ES-I3 (cell line): ENCODE measurements around the gene WNT3A.
"Not testable (repeated sequence)": the region's sequence is repeated elsewhere in the genome, so short reads cannot be mapped to it uniquely, and the experiment has no call there.

Source experiments
- H3K36me3 ChIP-seq: 2 replicates; pipeline ENCODE4 v1.6.1; 2013; ENCODE audit warnings: mild to moderate bottlenecking, low read length, control low read depth, moderate library complexity; ENCODE audit not compliant: insufficient read depth
- H3K4me1 ChIP-seq: 2 replicates; pipeline ENCODE4 v1.6.1; 2013; ENCODE audit warnings: mild to moderate bottlenecking, control low read depth, low read length; ENCODE audit not compliant: insufficient read depth
- H3K9ac ChIP-seq: 2 replicates; pipeline ENCODE4 v1.6.1; 2013; ENCODE audit warnings: low read depth, mild to moderate bottlenecking, low read length, moderate library complexity
- H3K9me3 ChIP-seq: 2 replicates; pipeline ENCODE4 v1.6.1; 2013; ENCODE audit warnings: mild to moderate bottlenecking, low read length, moderate library complexity; ENCODE audit not compliant: control insufficient read depth, insufficient read depth

Gene WNT3A

GRCh38 chr1:228013131-228013934, 6.5 kb downstream of the WNT3A start:
- H3K36me3 ChIP-seq = no peaks in the 10 kb centered on the region
- no peaks in the 10 kb centered on the region; the same call in 1 of the 2 replicates for H3K4me1 ChIP-seq
- H3K9ac ChIP-seq = no peak overlapping the region
- no peaks in the 10 kb centered on the region for H3K9me3 ChIP-seq

DNA sequence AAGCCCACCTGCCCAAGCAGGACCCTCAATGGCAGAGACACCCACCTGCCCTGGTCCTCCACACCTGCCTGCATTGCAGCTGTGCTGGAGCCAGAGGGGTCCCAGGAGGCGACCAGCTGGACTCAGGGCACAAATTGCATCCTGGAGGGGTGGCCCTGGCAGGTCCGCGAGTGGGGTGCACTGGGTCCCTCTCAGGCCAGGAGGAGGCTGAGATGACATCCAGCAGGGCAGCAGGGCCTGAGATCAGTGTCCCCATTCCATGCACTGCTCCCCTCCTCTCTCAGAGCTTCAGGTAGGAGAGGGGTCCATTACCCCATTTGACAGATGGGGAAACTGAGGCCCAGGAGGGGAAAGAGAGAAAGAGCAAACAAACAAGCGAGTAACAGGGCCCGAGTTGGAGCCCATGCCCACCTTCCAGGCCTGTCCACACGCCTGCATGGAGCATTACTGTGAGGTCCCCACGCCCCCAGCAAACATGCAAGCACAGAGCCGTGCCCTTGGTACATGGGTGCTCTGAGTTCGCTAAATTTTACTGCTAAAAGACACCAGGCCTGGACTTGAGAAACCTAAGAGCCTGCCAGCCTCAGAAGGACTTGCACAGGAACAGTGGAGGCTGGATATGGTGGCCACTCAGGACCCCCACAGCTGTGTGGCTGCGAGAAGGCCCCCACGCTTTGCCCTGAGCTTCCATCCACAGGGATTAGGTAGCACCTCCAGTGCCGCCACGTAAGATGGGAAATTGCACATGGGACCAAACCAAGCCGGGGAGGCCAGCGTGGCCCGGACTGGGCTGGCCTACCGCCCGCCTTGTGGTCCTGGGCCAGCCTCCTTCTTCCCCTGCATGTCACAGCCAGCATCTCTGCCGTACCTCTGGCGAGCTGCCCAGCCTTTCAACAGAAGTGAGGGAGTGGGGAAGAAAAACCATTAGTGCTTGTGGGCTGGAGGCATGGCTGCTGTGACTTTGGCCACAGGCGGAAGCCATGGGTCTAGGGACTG, 7.4 kb downstream of the WNT3A start:
- Histone ChIP-seq H3K9ac (no peak overlapping the region), H3K36me3 (no peaks in the 10 kb centered on the region), H3K4me1 (no peaks in the 10 kb centered on the region; the same call in 1 of the 2 replicates), H3K9me3 (no peaks in the 10 kb centered on the region)

- no peaks in the 10 kb centered on the region for H3K4me1 ChIP-seq
- H3K9ac ChIP-seq = no peak overlapping the region
- H3K36me3 ChIP-seq = no peaks in the 10 kb centered on the region
- no peaks in the 10 kb centered on the region for H3K9me3 ChIP-seq
Measured at GRCh38 chr1:228015276-228016180, 8.7 kb downstream of the WNT3A start.

- no peaks in the 10 kb centered on the region for H3K4me1 ChIP-seq
- H3K9me3 ChIP-seq = no peaks in the 10 kb centered on the region
- H3K36me3 ChIP-seq = no peaks in the 10 kb centered on the region
- H3K9ac ChIP-seq = no peak overlapping the region
Measured at GRCh38 chr1:228016181-228016510, 9.3 kb downstream of the WNT3A start.

DNA sequence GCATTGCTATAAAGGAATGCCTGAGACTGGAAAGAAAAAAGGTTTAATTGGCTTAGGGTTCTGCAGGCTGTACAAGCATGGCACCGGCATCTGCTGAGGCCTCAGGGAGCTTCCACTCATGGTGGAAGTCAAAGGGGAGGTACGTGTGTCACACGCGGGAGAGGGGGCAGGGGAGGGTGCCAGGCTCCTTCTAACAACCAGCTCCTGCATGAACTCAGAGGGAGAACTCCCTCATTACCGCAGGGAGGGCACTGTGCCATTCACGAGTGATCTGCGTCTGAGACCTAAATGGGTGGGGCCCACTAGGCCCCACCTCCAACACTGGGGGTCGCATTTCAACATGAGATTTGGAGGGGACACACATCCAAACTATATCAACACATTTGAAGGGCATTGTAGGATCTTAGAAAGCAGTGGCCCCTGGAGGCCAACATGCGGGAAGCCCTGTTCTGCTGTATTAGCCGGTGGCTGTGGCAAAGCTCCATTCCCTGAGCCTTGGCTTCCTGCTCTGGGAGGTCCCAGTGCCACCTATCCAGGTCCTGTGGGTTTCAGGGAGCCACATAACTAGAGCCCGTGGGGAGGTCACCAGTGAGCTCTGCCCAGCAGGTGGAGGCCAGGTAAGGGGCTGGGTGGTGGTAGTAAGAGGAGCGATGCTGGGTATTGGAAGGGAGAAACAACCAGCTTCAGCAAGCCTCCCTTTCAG, 10.0 kb downstream of the WNT3A start:
- Histone ChIP-seq H3K4me1 (no peaks in the 10 kb centered on the region), H3K36me3 (no peaks in the 10 kb centered on the region), H3K9ac (no peak overlapping the region), H3K9me3 (no peaks in the 10 kb centered on the region)

- Histone ChIP-seq H3K9me3 (no peaks in the 10 kb centered on the region), H3K9ac (no peak overlapping the region), H3K36me3 (no peaks in the 10 kb centered on the region)
Measured at GRCh38 chr1:228017356-228018124, 10.7 kb downstream of the WNT3A start.

DNA sequence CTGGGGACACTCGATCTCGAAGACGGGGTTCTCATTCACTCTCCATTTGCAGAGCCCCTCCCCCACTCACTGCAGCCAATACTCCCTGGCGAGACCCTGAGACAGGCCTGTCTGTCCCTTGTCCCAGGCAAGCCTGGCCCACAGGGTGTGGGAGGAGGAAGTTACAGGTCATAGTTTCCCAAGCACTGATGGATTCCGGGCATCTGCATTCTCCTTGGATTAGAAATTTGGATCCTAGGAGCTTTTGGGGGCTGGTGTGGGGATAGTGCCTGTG, 11.3 kb downstream of the WNT3A start:
- no peak overlapping the region for H3K9ac ChIP-seq
- no peaks in the 10 kb centered on the region for H3K36me3 ChIP-seq
- H3K9me3 ChIP-seq = no peaks in the 10 kb centered on the region
- no peaks in the 10 kb centered on the region for H3K4me1 ChIP-seq

More at GRCh38 chr1:228017356-228018124, 10.7 kb downstream of the WNT3A start:
- no peaks in the 10 kb centered on the region for H3K4me1 ChIP-seq

DNA sequence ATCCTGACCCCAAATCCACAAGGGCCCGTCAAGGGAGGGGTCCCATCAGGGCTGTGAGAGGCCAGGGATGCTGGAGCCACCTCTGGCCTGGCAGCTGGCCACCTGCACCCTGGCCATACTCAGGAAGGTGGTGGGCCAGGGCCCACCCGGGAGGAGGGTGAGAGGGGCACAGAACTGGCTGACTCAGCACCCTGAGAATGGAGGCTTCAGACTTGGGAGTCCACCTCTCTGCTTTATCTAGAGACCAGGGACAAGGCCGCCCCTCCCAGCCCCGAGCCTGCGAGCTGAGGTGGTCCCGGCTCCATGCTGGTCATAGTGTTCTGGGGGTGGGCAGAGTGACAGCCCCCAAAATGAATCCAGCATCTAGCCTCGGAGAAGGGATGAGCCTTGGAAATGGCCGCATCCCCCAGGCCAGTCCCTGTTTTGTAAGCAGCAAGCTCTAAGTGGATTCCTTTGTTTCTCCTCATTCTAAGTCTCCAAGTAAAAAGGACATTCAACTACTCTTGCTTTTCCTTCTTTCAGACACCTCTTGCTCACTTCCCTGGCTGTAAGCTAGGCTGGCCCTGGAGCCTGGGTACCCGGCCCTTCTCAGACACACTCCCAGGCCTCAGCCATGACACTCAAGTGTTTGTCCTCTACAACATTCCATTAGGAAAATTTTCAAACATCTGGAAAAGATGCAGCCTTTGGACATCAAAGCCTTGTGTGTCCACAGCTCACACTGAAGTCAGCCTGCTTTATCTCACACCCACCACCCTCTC, 12.3 kb downstream of the WNT3A start:
- no peaks in the 10 kb centered on the region for H3K9me3 ChIP-seq
- no peak overlapping the region for H3K9ac ChIP-seq
- H3K4me1 ChIP-seq = no peaks in the 10 kb centered on the region
- H3K36me3 ChIP-seq = no peaks in the 10 kb centered on the region

DNA sequence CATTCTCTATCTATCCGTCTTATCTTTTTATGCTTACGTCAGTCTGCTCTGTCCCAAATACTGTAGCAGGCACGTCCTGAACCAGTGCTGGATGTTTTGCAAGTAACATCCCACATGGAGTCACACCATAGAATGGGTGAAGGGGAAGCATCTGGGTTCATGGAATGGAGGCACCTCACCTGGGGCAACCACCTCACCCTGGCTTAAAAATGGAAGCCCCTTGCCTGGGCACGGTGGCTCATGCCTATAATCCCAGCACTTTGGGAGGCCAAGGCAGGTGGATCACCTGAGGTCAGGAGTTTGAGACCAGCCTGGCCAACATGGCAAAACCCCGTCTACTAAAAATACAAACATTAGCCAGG, 12.9 kb downstream of the WNT3A start:
- H3K9ac ChIP-seq, H3K4me1 ChIP-seq, H3K36me3 ChIP-seq, H3K9me3 ChIP-seq: not testable (repeated sequence)

DNA sequence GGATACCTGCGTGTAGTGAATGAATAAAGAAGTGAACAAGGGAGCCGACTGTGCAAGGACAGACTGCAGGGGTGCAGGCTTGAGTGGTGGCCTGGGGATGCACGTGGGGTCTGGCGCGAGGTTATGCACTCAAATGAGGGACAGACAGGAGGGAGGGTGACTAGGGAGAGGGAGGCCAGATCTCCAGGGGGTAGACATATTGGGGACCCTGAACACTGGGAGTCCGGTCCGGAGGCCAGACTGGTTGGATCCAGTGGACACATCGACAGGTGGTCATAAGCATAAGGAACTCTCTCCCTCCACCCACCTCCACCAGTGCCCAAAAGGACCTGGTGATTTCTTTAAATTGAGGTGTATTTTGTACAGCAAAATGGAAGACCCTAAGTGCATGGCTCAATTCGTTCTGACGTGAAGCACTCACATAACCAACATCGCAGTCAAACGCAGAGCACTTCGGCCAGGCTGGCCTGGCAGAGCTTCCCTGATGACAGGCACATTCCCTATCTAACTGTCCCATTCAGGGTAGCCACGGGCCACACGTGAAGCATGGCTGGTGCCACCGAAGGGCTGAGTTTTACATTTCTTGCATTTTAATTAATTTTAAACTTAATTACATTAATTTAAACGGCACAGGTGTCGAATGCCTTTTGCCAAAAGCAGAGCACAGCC, 14.0 kb downstream of the WNT3A start:
- H3K36me3 ChIP-seq = no peaks in the 10 kb centered on the region
- no peaks in the 10 kb centered on the region for H3K4me1 ChIP-seq
- H3K9ac ChIP-seq = no peak overlapping the region
- no peaks in the 10 kb centered on the region for H3K9me3 ChIP-seq

DNA sequence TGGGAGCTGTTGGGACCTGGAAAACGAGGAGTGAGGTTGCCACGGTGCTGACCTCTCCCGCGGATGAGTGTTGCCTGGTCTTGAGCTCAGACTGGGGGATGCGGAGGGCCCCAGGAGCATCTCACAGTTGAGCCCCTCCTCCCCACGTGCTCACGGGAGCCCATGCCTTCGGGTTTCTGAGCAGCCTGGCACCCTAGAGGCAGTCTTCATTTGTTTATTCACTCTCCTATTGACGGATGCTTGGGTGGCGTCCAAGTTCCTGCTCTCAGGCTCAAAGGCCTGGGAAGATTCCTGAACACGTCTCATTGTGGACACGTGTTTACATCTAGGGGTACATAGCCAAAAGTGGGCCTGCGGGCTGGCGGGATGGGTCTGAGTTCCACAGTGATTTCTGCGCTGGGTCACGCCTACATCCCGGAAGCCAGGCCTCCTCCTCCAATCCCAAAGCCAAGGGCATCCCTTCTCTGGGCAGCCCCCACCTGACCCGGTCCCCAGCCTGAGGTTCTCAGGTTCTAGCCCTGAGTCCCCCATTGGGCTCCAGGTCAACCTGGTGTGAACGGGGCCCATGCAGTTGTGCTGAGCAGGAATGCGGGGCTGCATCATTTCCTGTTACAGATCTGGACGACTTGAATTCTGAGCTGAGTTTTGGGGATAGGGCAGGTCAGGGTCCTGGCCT, 14.7 kb downstream of the WNT3A start:
- Histone ChIP-seq H3K9ac (no peak overlapping the region), H3K4me1 (no peaks in the 10 kb centered on the region), H3K36me3 (no peaks in the 10 kb centered on the region), H3K9me3 (no peaks in the 10 kb centered on the region)
